B cell (primary cell): Measurements from ENCODE around the gene MIPOL1.

Experiments used
- EZH2 ChIP-seq: IDR thresholded peaks from 2 replicates; pipeline ENCODE4 v1.6.1; 2012; ENCODE audit warnings: borderline replicate concordance, low read depth, mild to moderate bottlenecking, moderate library complexity, low read length; ENCODE audit not compliant: insufficient read depth, poor library complexity, severe bottlenecking
- TF ChIP-seq, protein P1 (sequence below): fragments of 200-600 bp; IDR thresholded peaks from one replicate; pipeline ENCODE4 v1.8.0; 2022; ENCODE audit warnings: antibody characterized with exemption, mild to moderate bottlenecking

DNA sequence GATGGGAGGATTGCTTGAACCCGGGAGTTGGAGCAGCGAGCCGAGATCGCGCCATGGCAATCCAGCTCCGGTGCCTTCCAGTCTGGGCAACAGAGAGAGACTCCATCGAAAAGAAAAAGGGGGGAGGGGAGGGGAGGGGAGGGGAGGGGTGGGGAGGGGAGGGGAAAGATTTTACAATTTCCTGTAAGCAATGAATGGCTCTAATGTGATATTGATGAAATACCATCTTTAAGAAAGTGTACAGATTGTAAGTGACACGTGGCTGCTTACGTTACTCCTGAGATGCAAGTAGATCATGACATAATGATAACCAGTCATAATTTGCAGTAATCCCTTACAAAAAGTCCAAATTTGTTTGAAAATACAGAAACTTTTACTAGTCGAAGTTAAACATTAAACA lies 26.7 kb upstream of the MIPOL1 start:
- TF ChIP-seq, protein P1, sequence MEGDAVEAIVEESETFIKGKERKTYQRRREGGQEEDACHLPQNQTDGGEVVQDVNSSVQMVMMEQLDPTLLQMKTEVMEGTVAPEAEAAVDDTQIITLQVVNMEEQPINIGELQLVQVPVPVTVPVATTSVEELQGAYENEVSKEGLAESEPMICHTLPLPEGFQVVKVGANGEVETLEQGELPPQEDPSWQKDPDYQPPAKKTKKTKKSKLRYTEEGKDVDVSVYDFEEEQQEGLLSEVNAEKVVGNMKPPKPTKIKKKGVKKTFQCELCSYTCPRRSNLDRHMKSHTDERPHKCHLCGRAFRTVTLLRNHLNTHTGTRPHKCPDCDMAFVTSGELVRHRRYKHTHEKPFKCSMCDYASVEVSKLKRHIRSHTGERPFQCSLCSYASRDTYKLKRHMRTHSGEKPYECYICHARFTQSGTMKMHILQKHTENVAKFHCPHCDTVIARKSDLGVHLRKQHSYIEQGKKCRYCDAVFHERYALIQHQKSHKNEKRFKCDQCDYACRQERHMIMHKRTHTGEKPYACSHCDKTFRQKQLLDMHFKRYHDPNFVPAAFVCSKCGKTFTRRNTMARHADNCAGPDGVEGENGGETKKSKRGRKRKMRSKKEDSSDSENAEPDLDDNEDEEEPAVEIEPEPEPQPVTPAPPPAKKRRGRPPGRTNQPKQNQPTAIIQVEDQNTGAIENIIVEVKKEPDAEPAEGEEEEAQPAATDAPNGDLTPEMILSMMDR, result no peak
- TF ChIP-seq EZH2, result no peak
